ENCODE results near the gene SNAI3.

SNAI3 gene

GRCh38 chr16:88721236-88721635 is 34.9 kb upstream of the SNAI3 start:
- no peak for DNase-seq

GRCh38 chr16:88720396-88720970 is 34.2 kb upstream of the SNAI3 start:
- no peak for DNase-seq

GRCh38 chr16:88719933-88720296 is 33.6 kb upstream of the SNAI3 start:
- no peak for DNase-seq

- no peak for DNase-seq
Measured at GRCh38 chr16:88719267-88719932, 33.1 kb upstream of the SNAI3 start.

- DNase-seq, result no peak
Measured at GRCh38 chr16:88718178-88718577, 31.9 kb upstream of the SNAI3 start.

- no peak for DNase-seq
Measured at GRCh38 chr16:88716601-88717001, 30.3 kb upstream of the SNAI3 start.

- DNase-seq, result no peak
Measured at GRCh38 chr16:88716201-88716600, 29.9 kb upstream of the SNAI3 start.

- no peak for DNase-seq
Measured at GRCh38 chr16:88715312-88716190, 29.2 kb upstream of the SNAI3 start.

GRCh38 chr16:88714420-88715302 is 28.4 kb upstream of the SNAI3 start:
- no peak for DNase-seq

GRCh38 chr16:88713568-88714419 is 27.5 kb upstream of the SNAI3 start:
- no peak for DNase-seq

GRCh38 chr16:88713054-88713453 is 26.7 kb upstream of the SNAI3 start:
- DNase-seq, result no peak

- DNase-seq, result no peak
Measured at GRCh38 chr16:88712362-88712979, 26.2 kb upstream of the SNAI3 start.

- DNase-seq, result no peak
Measured at GRCh38 chr16:88711750-88712340, 25.5 kb upstream of the SNAI3 start.

GRCh38 chr16:88710556-88710955 is 24.2 kb upstream of the SNAI3 start:
- no peak for DNase-seq

GRCh38 chr16:88706965-88707826 is 20.9 kb upstream of the SNAI3 start:
- no peak for DNase-seq

- DNase-seq, result peak; percentile 97
Measured at GRCh38 chr16:88706229-88706964, 20.1 kb upstream of the SNAI3 start, which contains the start of the genes CTU2 and RNF166. Gene CTU2 (plus strand): TSS chr16:88706503. CDS start chr16:88706531, 28 bp downstream. Gene RNF166 (minus strand): TSS chr16:88706408. CDS start chr16:88706325, 83 bp downstream.

GRCh38 chr16:88705801-88706228 is 19.5 kb upstream of the SNAI3 start:
- no peak for DNase-seq

- no peak for DNase-seq
Measured at GRCh38 chr16:88705076-88705684, 18.9 kb upstream of the SNAI3 start.

Measured in activated CD8-positive, alpha-beta memory T cell treated with anti-CD3 and anti-CD28 coated beads, Interleukin-2, amount 50 U/mL, for 4 hours (primary cell).